ENCODE results near the gene CPA4.

CPA4 gene

GRCh38 chr7:130334274-130334673, 41.3 kb downstream of the CPA4 start:
- no peak overlapping the region for H3K4me3 ChIP-seq (ENCODE audit: control insufficient read depth, low read depth, low read length)
- TF ChIP-seq CTCF (conservative IDR thresholded peaks at IDR 0.05; ENCODE audit: control insufficient read depth, insufficient read depth, low read depth, low read length) = no peak
- peak; percentile 20 for DNase-seq (ENCODE audit: low read depth)

GRCh38 chr7:130337410-130337971, 44.5 kb downstream of the CPA4 start:
- DNase-seq (ENCODE audit: low read depth) = no peak
- no peak overlapping the region for H3K4me3 ChIP-seq (ENCODE audit: control insufficient read depth, low read depth, low read length)
- TF ChIP-seq CTCF (conservative IDR thresholded peaks at IDR 0.05; ENCODE audit: control insufficient read depth, insufficient read depth, low read depth, low read length) = no peak

GRCh38 chr7:130338233-130338632, 45.3 kb downstream of the CPA4 start:
- no peak for TF ChIP-seq CTCF (conservative IDR thresholded peaks at IDR 0.05; ENCODE audit: control insufficient read depth, insufficient read depth, low read depth, low read length)
- no peak for DNase-seq (ENCODE audit: low read depth)
- H3K4me3 ChIP-seq (ENCODE audit: control insufficient read depth, low read depth, low read length) = no peak overlapping the region

GRCh38 chr7:130341882-130342281, 48.9 kb downstream of the CPA4 start:
- H3K4me3 ChIP-seq (ENCODE audit: control insufficient read depth, low read depth, low read length) = no peak overlapping the region
- TF ChIP-seq CTCF (conservative IDR thresholded peaks at IDR 0.05; ENCODE audit: control insufficient read depth, insufficient read depth, low read depth, low read length) = no peak
- DNase-seq (ENCODE audit: low read depth) = no peak

- no peak for TF ChIP-seq CTCF (conservative IDR thresholded peaks at IDR 0.05; ENCODE audit: control insufficient read depth, insufficient read depth, low read depth, low read length)
- no peak for DNase-seq (ENCODE audit: low read depth)
- H3K4me3 ChIP-seq (ENCODE audit: control insufficient read depth, low read depth, low read length) = no peak overlapping the region
These were observed 49.9 kb downstream of the CPA4 start for GRCh38 chr7:130342701-130343380.

GRCh38 chr7:130344271-130344866, 51.4 kb downstream of the CPA4 start, which contains the start of gene CPA5:
TSS of gene CPA5 (plus strand) at chr7:130344816. CDS start at chr7:130346486, 1,670 bp downstream.
- no peak within 1 kb of the TSS for H3K4me3 ChIP-seq (ENCODE audit: control insufficient read depth, low read depth, low read length)
- TF ChIP-seq CTCF (conservative IDR thresholded peaks at IDR 0.05; ENCODE audit: control insufficient read depth, insufficient read depth, low read depth, low read length) = no peak
- no peak for DNase-seq (ENCODE audit: low read depth)
